Choroid plexus epithelial cell (primary cell): ENCODE data around the gene TDRD3.
A peak's percentile ranks its signal among the peaks of the same experiment; 100 is the strongest.

Experiments
- DNase-seq: peaks from one replicate; pipeline ENCODE4 v3.0.0-alpha.2; 2010; ENCODE audit warnings: low read depth
- H3K4me3 ChIP-seq: 2 replicates; pipeline ENCODE4 v1.5.1; 2011; ENCODE audit warnings: low read depth, mild to moderate bottlenecking, control low read depth, low read length, moderate library complexity
- TF ChIP-seq, protein P1 (sequence below): conservative IDR thresholded peaks from 2 replicates; pipeline ENCODE4 v1.5.1; 2011; ENCODE audit warnings: low read depth, mild to moderate bottlenecking, control low read depth, inconsistent platforms, low read length, moderate library complexity

TDRD3 gene

GRCh38 chr13:60572003-60572798 lies 175.2 kb downstream of the TDRD3 start:
- peak; percentile 87 for DNase-seq
- TF ChIP-seq, protein P1, sequence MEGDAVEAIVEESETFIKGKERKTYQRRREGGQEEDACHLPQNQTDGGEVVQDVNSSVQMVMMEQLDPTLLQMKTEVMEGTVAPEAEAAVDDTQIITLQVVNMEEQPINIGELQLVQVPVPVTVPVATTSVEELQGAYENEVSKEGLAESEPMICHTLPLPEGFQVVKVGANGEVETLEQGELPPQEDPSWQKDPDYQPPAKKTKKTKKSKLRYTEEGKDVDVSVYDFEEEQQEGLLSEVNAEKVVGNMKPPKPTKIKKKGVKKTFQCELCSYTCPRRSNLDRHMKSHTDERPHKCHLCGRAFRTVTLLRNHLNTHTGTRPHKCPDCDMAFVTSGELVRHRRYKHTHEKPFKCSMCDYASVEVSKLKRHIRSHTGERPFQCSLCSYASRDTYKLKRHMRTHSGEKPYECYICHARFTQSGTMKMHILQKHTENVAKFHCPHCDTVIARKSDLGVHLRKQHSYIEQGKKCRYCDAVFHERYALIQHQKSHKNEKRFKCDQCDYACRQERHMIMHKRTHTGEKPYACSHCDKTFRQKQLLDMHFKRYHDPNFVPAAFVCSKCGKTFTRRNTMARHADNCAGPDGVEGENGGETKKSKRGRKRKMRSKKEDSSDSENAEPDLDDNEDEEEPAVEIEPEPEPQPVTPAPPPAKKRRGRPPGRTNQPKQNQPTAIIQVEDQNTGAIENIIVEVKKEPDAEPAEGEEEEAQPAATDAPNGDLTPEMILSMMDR, result no peak
- no peak overlapping the region for H3K4me3 ChIP-seq

DNA sequence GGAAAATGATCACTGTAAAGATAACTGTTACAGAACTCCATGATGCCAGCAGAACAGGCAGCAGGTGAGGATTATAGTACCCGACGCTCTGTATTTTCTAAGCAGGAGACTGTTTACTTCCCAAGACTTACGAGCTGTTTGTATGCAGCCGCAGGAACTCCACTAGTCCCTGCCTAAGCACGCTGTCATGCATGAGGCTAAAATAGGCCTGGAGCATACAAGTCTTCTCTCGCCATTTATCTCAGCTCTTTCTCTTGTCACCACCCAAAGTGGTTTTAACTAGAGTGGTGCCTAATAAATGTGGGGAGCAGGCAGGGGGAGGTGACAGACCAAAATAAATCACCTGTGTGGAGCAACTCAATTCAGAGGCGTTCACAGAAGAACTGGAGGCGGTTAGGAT lies 175.8 kb downstream of the TDRD3 start:
- DNase-seq, result no peak
- TF ChIP-seq, protein P1, result no peak
- no peak overlapping the region for H3K4me3 ChIP-seq

DNA sequence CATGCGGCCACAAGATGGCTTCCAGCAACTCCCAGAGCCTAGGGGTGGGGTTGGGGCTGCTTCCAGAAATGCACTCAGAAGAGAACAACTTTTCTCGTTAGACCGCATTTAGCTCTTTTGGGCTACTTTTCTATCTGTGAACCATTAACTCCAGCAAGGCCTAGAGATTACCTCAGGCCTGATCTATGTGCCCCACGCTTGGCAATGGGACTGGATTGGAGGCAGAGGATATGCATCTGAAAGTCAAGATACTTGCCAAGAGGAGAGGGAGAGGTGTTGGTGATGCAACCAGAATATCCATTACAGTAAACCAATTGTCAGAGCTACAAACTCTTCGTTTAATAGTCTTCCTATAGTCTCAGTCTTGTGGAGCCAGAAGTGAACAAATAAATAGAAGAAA lies 177.7 kb downstream of the TDRD3 start:
- TF ChIP-seq, protein P1, result no peak
- no peak overlapping the region for H3K4me3 ChIP-seq
- no peak for DNase-seq

DNA sequence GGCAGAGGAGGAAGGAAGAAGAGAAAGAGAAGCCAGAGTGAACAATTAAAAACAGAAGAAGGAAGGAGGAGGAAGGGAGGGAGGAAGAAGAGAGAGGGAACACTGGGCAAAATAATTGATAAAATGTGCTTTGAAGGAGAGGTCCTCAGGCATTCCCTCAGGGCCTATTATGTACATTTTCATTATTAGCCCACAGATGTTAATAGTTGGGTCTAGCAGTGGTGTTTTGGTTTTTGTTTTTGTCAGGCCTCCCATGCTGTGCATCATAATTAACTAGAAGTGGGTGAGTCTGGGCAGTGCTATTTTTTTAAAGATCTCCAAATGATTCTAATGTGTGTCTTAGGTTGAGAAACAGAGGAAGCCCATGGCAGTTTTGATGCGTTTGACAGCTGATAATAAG lies 178.1 kb downstream of the TDRD3 start:
- no peak overlapping the region for H3K4me3 ChIP-seq

DNA sequence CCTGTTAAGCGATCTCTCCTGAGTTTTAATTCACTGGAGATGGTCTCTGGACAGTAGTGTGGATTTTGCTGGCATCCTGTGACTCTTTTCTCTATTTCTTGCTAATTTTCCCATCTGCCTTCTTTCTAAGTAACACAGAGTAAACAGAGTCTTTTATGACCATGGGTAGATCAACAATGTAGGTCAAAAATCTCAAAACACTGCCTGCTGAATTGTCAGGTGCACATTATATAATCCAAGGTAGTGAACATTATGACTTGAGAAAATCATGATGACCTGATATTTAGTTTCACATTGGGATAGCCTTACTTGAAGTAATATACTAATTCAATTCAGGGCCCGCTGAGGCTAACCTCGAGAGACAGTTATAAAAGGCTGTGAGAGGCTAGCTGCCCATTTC lies 180.7 kb downstream of the TDRD3 start:
- DNase-seq, result no peak
- H3K4me3 ChIP-seq, result no peak overlapping the region
- TF ChIP-seq, protein P1, result no peak

More for the DNA sequence above, 178.1 kb downstream of the TDRD3 start:
- TF ChIP-seq, protein P1, result no peak
- no peak for DNase-seq

GRCh38 chr13:60583196-60583888 lies 186.3 kb downstream of the TDRD3 start:
- no peak overlapping the region for H3K4me3 ChIP-seq
- DNase-seq, result peak; percentile 84
- TF ChIP-seq, protein P1, result peak; percentile 42
